Mammary epithelial cell (primary cell): ENCODE data around the gene ACOT2.

Experiments
- CTCF ChIP-seq, 2 donors: IDR thresholded peaks in 1 of 2; conservative IDR thresholded peaks in 1 of 2; 2 replicates each; pipeline ENCODE4 v1.5.1; 2011 to 2012; ENCODE audit warnings: inconsistent platforms in 2 of 2, low read length in 2 of 2, mild to moderate bottlenecking in 2 of 2, control low read depth in 1 of 2, low read depth in 1 of 2; ENCODE audit not compliant: insufficient read depth in 1 of 2; ENCODE audit errors: extremely low read depth in 1 of 2
- EZH2 ChIP-seq: IDR thresholded peaks from 2 replicates; pipeline ENCODE4 v1.6.1; 2012; ENCODE audit warnings: low read length, inconsistent platforms, borderline replicate concordance

GRCh38 chr14:73589116-73589515 lies 20.1 kb downstream of the ACOT2 start:
- TF ChIP-seq CTCF (conservative IDR thresholded peaks at IDR 0.05 in 1 of 2, IDR thresholded peaks at IDR 0.05 in 1 of 2; ENCODE audit: extremely low read depth in 1 of 2, insufficient read depth in 1 of 2, low read depth in 1 of 2, low read length in 2 of 2) (no peak), EZH2 (no peak)
